GM18498 (cell line): ENCODE results near the gene EPB41L4B.
A peak's percentile ranks its signal among the peaks of the same experiment; 100 is the strongest.
"Not testable (repeated sequence)": the region's sequence is repeated elsewhere in the genome, so short reads cannot be mapped to it uniquely, and the experiment has no call there.

Experiments used
- ATAC-seq: cut with Tn5 transposase; IDR thresholded peaks from one replicate; pipeline ENCODE4 v1.9.1; 2021; ENCODE audit warnings: mild to moderate bottlenecking, moderate library complexity; ENCODE audit not compliant: unreplicated experiment

EPB41L4B gene

DNA sequence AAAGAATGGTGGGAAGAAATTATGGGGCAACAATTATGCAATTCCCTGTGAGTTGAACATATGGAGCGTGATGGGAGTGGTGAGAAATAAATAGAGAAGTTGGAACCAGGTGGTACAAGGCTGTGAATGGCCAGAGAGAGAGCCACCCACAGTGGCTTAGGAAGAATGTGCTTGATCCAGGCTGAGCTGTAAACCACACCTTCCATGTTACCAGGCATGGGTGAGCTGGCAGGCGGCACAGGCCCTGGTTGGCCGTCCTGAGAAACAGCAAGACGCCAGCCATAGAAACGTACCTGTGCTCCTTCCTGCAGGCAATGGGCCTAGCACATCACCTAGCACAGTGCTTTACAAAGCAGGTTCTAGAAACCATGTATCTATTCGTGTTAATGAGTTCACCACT is 74.3 kb downstream of the EPB41L4B start:
- ATAC-seq = no peak

- ATAC-seq = no peak
Observed at GRCh38 chr9:109245310-109245897, 75.5 kb downstream of the EPB41L4B start.

DNA sequence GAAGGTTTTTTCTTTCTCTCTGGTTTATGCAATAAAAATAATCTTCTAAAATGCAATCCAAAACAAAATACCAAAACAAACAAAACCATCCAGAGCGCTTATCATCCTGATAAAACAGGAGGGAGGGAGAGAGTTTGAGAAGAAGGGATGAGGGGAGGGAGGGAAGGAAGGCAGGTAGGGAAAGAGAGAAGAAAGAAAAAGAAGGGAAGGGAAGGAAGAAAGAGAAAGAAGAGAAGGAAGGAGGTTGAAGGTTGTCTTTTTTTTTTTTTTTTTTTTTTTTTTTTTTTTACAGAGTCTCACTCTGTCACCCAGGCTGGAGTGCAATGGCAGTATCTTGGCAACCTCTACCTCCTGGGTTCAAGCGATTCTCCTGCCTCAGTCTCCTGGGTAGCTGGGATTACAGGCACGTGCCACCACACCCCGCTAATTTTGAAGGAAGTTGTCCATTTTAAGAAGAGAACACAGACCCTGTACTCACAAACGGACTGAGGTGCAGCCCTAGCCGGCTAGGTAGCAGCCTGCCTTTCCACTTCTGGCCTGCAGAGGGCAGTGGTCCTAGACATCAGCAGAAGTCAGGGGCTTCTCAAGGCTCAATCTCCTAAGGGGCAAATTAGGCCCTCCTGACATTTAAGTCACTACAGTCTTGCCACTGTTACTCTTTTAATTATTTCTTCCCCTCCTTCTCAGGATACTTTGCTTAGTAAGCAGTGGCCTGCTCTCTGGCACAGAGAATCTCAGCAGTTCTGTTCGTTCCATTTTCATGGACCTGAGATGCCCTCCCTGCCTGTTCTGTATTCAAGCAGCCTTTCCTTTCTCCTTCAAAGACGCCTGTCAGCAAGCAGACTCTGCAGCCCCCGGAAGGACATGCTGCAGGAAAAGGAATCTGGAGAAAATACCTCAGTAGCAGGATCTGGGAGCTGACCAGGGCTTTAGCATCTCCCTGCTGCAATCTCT is 76.4 kb downstream of the EPB41L4B start:
- ATAC-seq = peak; percentile 89

DNA sequence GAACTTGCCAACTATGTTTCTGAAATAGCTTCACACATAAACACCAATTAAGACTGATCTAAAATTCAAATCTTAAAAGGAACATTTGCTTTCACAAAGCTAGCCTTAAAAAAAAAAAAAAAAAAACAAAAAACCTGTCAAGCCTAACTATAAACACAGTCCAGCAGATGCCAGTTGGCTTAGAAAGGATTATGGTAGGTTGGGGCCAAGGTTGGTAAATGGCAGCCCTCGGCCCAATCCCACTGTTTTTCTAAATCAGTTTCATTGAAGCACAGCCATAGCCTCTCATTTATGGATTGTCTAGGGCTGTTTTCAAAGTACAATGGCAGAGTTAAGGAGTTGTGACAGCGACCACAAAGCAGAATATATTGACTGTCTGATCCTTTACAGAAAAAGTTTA is 78.1 kb downstream of the EPB41L4B start:
- no peak for ATAC-seq

GRCh38 chr9:109242014-109242413 is 78.8 kb downstream of the EPB41L4B start:
- no peak for ATAC-seq

GRCh38 chr9:109241207-109241606 is 79.7 kb downstream of the EPB41L4B start:
- no peak for ATAC-seq

- no peak for ATAC-seq
Observed at GRCh38 chr9:109239240-109239639, 81.6 kb downstream of the EPB41L4B start.

GRCh38 chr9:109238655-109239054 is 82.2 kb downstream of the EPB41L4B start:
- no peak for ATAC-seq

GRCh38 chr9:109238125-109238524 is 82.7 kb downstream of the EPB41L4B start:
- ATAC-seq = no peak

DNA sequence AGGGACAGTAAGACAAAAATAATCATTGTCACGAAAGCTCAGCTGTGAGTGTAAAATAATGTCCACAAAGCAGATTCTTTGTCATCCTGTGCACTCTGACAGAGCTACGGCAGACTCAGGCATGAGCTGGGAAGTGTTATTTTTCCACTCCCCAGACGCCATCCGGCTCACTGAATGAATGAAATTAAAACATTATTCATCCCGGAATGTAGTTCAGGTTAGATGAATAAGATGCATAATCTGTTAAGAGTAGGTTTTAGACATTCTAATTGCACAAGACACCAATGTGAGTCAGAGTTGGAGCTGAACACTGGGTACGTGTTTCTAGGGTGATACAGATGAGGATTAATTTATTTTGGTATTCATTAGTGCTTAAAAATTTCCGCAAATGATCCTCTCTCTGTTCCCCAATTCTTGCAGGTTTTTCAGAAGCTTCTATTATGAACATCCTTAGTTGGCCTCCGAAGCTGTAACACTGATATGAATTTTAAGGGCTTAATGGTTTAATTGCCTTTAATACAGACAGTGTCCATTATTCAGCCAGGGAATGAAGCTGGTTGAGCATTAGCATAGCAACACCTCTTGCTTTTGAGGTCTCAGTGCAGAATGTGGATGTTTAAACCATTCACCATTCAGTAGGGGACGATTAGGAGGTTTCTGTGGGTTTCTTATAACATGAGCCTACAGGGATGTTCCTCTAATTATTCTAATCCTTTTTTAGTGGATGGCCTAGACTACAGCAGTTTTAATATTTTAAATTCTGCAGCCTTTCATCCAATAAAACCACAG is 88.2 kb downstream of the EPB41L4B start:
- ATAC-seq = no peak

DNA sequence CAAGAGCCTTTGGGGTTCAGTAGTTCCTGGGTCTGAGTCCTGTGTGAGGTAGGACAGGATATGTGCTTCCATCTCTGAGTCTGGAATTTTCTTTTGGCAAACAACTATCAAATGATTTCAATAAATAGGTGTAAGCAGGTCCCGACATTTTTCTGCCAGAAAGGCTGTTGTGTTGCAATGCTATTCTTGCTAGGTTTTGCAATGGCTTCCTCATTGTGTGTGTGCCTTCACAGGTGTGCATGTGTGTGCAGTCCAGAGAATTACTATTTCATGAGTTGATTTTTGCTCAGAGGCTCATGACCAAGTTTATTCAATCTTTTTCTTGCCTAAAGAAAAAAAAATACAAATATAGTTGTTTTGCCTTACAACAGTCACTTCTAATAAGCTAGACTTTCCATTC is 89.3 kb downstream of the EPB41L4B start:
- no peak for ATAC-seq

DNA sequence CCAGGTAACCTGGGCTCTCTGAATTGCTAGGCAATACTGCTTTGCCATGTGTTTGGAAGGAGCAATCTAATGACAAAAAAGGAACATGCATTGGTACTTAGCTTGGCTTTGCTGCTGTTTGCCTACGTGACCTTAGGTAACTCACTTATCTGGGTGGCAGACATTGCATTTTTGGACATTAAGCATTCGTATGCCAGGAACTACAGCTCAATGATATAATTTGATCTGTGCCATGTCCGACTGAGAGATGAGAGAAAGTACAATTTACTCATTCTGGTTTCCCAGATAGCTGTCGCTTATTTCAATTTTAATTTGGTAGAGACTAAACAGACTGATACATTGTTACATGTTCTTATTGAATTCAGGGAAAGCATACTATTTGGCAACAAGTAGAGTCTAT is 90.6 kb downstream of the EPB41L4B start:
- no peak for ATAC-seq

DNA sequence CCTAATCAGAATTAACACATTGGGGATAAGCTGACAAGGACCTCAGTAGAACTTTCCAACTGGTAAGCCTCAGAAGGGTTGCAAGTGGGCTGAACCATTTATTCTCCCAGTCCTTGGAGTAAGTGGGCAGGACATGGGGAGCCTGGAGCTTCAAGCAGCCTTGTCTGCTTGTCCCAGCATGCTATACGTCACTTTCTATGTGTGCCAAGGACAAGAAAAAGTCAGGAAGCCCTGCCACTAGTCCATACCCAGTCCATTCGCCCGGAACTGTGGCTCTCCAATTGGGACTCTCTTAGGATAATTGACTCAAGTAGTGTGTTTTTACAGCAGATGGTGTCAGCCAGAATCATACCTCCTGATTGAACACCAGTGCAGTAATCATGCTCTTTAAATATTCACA is 91.2 kb downstream of the EPB41L4B start:
- no peak for ATAC-seq

DNA sequence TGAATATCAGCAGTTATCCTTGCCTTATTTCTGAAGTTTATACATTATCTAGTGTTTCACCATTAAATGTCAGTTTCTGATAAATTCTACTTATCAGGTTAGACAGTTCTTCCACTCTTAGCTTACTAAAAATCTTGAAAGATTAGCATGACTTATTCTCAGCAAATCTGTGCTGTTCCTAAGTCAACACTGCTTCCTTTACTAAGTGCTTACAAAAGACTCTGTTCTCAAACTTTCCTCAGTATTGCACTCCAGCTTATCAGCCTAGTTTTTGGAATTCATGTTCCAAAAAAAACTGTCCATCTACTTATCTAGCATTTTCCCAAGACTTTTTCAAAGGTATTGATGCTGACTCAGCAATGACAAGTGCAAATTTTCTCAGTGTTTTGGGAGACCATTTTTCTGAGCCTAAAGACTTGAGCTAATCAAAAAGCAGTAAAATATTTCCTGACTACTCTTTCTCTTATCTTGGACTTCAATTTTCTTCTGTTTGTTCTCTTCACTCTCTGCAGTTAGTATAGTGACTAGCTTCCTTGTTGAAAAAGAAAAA is 92.7 kb downstream of the EPB41L4B start:
- no peak for ATAC-seq

GRCh38 chr9:109225629-109226028 is 95.2 kb downstream of the EPB41L4B start:
- no peak for ATAC-seq

DNA sequence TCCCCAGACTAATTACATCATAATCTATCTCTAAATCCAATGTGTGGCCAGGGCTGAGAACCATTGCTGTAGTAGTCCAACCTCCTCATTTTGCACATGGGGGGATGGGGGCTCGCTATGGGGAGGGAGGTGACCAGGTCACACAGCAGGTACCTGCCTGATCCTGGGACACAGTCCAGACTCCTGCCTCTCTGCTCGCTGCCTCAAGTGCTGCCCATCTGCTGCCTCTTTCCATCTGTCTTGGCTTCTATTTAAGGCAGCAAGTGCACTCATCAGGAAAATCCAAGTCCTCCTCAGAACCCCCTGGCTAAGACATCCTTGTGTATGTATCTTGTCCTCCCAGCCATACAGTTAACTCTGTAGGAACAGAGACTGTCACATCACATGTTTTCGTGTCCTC is 96.1 kb downstream of the EPB41L4B start:
- no peak for ATAC-seq

GRCh38 chr9:109218242-109218641 is 102.6 kb downstream of the EPB41L4B start:
- ATAC-seq = not testable (repeated sequence)

DNA sequence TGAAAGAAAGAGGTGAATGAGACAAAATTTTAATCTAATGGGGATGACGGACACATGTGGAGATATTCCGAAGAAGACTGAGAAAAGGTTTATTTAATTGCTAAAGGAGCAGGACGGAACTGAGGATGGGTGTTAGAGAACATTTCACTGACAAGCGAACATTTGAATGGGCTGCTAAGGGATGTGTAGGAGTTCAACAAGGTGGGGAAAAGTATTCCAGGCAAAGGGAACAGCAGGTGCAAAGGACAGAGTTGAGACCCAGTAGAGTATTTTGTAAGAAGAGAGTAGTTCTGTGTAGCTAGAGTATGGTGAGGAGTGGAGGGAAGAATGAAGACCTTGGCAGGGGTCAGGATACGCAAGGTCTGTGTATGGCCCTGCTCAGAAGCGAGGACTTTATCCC is 106.4 kb downstream of the EPB41L4B start:
- no peak for ATAC-seq

- ATAC-seq = no peak
Observed at GRCh38 chr9:109213285-109214121, 107.4 kb downstream of the EPB41L4B start.

DNA sequence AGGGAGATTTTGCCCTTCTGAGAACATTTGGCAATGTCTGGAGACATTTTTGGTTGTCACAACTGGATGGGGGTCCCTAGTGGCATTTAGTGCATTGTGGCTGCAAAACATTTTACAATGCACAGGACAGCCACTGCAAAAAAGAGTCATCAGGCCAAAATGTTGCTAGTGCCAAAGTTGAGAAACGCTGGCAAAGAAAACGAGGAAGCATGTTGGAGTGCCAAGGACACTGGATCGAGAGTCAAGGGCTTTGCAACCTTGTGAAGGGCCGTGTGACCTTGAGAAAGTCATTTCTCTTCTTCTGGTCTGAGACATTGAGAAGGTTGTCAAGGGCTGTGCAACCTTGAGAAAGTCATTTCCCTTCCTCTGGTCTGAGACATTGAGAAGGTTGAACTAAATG is 108.1 kb downstream of the EPB41L4B start:
- no peak for ATAC-seq
